Measurements from ENCODE around the gene TCAIM.
"Not testable (repeated sequence)": the region's sequence is repeated elsewhere in the genome, so short reads cannot be mapped to it uniquely, and the experiment has no call there.

The TCAIM gene

GRCh38 chr3:44339181-44340057 lies 853 bp downstream of the TCAIM start:
- no peak for DNase-seq (ENCODE audit: extremely low spot score)
- POLR2A ChIA-PET, result interaction anchor here (0.8 kb wide), 1 partner anchor 100 kb away, joined by 3 read pairs; no protein-coding TSS in a partner anchor
- no peak for TF ChIP-seq CTCF (IDR thresholded peaks at IDR 0.05; ENCODE audit: control extremely low read depth, extremely low read depth, low read depth, missing control alignments)
- CTCF ChIA-PET, result interaction anchor here (0.7 to 2.1 kb wide), 6 partner anchors 13 to 100 kb away, joined by 3 to 8 read pairs (median 3); no protein-coding TSS in a partner anchor

- no peak for DNase-seq (ENCODE audit: extremely low spot score)
- POLR2A ChIA-PET, result no interaction called here
- CTCF ChIA-PET, result interaction anchor here (0.9 to 1.2 kb wide), 4 partner anchors 16 to 100 kb away, joined by 3 read pairs; no protein-coding TSS in a partner anchor
- TF ChIP-seq CTCF (IDR thresholded peaks at IDR 0.05; ENCODE audit: control extremely low read depth, extremely low read depth, low read depth, missing control alignments), result no peak
Measured at GRCh38 chr3:44340058-44340395, 1.5 kb downstream of the TCAIM start.

GRCh38 chr3:44342176-44342790 lies 3.7 kb downstream of the TCAIM start:
- ChIA-PET POLR2A (no interaction called here), CTCF (interaction anchor here (1.3 to 1.5 kb wide), 2 partner anchors 12 to 98 kb away, joined by 3 to 5 read pairs; no protein-coding TSS in a partner anchor)
- DNase-seq (ENCODE audit: extremely low spot score), result no peak
- no peak for TF ChIP-seq CTCF (IDR thresholded peaks at IDR 0.05; ENCODE audit: control extremely low read depth, extremely low read depth, low read depth, missing control alignments)

GRCh38 chr3:44343421-44343820 lies 4.9 kb downstream of the TCAIM start:
- no peak for DNase-seq (ENCODE audit: extremely low spot score)
- POLR2A ChIA-PET, result no interaction called here
- CTCF ChIA-PET, result interaction anchor here (1.5 kb wide), 1 partner anchor 96 kb away, joined by 3 read pairs; no protein-coding TSS in a partner anchor
- no peak for TF ChIP-seq CTCF (IDR thresholded peaks at IDR 0.05; ENCODE audit: control extremely low read depth, extremely low read depth, low read depth, missing control alignments)

GRCh38 chr3:44346590-44346989 lies 8.0 kb downstream of the TCAIM start:
- POLR2A ChIA-PET, CTCF ChIA-PET: not testable (repeated sequence)

GRCh38 chr3:44348993-44349392 lies 10.4 kb downstream of the TCAIM start:
- no peak for TF ChIP-seq CTCF (IDR thresholded peaks at IDR 0.05; ENCODE audit: control extremely low read depth, extremely low read depth, low read depth, missing control alignments)
- CTCF ChIA-PET, result no interaction called here
- no peak for DNase-seq (ENCODE audit: extremely low spot score)
- POLR2A ChIA-PET, result no interaction called here

More at GRCh38 chr3:44346590-44346989, 8.0 kb downstream of the TCAIM start:
- DNase-seq (ENCODE audit: extremely low spot score), result not testable (repeated sequence)

Data from GM10248 (cell line).